Muscle of arm (tissue), 12 donors: Measurements from ENCODE around the gene FAM3D. TPM values are rescaled to one million over a fixed set of nuclear protein-coding genes. Genes with fewer than 3 reads are reported as not detected.

Source experiments
- DNase-seq: peaks from one replicate; pipeline ENCODE4 v3.0.0-alpha.2; 2013
- polyA plus RNA-seq, 12 donors: library from polyadenylated mRNA; unstranded; fragments of 120-200 nt; gene quantifications; one replicate each; pipeline ENCODE4 v1.2.1, GENCODE V29; 2013; ENCODE audit not compliant: insufficient read length in 12 of 12

The FAM3D gene
- polyA plus RNA-seq, 12 donors, result 0.27 to 25.6 (median 4.8) TPM; not detected in 7

DNA sequence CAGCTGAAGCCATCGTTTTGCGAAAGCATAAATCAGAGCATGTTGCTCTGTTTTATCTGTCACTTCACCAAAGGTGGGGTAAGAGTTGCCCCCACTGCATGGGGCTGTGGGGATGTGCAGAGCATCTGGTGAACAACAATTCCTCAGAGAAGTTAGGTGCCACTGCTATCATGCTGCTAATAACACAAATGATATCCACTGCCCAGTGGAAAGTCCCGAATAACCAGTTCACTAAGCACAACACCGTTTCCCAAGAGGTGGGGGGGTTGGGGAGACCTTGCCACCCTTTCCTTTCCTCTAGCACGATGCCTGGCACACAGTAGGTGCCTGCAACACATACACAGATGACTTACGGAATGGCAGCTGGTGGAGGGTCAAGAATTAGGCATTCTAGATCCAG, 38.6 kb downstream of the FAM3D start:
- no peak for DNase-seq

DNA sequence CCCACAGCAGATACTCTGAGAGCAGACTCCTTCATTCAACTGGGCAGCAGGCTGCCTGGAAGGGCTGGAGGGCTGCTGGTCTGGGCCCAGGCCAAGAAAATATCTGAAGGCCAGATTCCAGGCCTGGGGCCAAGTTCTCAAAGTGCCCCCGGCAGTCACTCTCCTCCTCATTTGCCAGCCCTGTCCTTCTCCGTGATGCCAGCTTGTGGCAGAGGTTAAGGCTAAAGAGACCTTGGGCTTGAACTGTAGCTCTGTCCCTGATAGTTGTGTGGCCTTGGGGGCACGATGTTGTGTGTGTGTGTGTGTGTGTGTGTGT, 39.0 kb downstream of the FAM3D start:
- DNase-seq, result peak; percentile 26

DNA sequence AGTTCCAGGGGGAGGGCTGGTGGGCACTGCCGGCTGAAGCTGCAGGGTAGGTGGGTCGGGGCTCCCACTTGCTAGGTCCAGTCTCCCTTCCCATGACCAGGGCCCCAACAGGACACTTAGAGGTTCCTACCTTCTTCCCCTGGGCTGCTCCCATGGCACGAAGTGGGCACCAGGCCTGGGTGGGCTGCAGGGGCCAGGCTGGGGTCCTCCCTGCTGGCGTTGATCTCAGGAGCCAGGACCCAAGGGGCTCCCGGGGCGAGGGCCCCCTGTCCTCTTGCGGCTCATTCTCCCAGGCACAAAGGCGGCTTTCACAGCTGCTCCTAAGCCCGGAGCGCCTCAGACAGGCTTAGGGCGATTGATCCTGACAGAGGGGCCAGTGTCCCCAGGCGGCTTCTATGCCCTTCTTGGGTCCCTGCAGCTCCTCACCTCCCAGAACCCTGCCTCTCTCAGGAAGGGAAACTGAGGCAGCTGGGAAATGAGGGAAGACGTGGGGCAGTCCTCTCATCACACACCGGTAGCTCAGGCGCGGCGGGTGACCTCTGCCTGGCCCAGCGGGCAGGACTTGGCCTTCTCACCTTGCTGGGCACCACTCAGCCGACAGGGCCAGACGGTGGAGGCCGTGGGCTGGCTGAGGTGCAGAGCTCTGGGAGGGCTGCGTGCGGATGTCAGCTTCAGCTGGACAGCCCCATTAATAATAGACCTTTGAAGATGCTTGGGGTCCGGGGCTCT, 39.6 kb downstream of the FAM3D start:
- no peak for DNase-seq

DNA sequence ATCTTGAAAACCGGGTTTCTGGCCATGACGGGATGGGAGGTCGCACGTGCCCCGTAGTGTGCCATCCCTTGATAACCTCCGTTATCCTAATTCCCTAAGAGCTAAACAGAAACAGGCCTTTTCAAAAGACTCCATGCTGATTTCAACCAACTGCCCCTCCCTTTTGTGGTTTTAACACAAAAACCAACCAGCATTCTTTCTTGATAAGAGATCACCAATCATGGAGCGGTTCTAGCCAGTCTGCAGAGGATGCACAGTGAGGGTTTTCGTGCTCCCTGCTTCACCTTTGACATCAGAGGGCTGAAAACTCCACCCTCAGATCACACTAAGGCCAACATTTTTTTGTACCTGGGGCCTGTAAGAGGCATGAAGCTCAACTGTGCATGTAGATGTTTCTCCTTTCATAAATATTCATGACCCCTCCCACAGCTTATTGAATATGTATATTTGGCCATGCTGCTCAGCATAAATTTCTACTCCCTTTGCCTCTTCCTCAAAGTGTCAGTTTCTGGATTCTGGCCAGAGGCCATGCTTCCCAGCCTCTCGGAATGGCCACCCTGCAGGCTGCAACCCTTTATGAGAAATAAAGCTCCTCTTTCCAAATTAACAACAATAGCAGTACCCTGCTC, 41.3 kb downstream of the FAM3D start:
- no peak for DNase-seq

DNA sequence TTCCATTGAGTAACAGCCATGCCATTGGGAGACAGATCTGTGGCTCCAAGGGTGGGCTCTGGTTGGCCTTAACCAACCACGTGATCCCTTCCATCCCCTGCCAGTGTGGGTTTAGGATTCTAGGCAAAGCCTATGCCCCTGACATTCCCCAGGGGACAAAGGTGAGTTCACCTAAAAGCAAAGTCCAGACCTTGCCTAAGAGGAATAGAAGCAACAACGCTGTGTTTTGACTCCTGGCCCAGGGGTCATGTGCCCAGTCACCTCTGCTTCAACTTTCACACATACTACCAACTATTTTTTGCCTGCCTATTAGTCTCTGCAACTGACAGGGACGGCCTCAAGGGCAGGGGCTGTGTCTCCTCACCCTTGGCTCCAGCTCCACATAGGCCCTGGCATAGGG, 42.0 kb downstream of the FAM3D start:
- no peak for DNase-seq

- DNase-seq, result no peak
These were observed 42.6 kb downstream of the FAM3D start for GRCh38 chr3:58623961-58624360.

- no peak for DNase-seq
These were observed 43.1 kb downstream of the FAM3D start for GRCh38 chr3:58623478-58623877.

- DNase-seq, result no peak
These were observed 43.7 kb downstream of the FAM3D start for GRCh38 chr3:58622892-58623291.

GRCh38 chr3:58622436-58622835, 44.1 kb downstream of the FAM3D start:
- DNase-seq, result no peak

- DNase-seq, result no peak
These were observed 45.3 kb downstream of the FAM3D start for GRCh38 chr3:58621086-58621830.

DNA sequence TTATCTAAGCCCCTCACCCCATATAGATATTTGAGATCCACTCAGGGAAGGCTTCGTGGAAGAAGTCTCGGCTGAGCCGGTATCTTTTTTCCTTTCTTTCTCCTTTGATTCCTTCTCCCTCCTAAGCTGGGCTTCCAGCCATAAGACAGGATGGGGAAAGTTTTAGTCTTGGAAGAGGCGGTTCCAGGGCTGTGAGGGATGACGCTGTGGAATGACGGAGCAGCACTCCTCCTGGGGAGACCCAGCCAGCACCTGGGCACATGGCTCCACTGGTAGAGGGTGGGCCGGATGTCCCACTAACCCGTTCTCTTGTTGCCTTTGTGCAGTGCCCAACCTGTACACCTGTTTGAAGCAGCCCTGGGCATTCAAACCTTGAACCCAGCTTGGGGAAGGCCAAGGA, 46.2 kb downstream of the FAM3D start:
- DNase-seq, result peak; percentile 43

DNA sequence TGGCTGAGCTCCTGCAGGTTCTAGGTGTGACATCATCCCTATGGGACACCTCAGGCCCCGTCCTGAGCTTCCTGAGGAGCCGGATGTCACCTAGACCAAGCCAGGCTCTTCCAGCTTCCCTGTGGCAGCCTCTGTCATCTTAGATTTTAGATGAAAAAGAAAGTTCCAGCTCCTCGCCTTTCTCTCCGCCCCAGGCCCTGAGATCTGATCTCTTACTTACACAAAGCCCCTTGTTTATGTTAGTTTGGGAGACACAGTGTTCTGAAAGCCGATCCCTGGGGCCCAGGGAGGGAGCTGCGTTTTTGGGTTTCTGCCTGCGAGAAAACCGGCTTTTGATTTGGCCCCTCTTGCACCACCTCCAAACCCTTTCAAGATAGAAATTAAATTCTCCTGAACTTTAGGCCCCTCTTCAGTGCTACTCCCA, 49.2 kb downstream of the FAM3D start:
- peak; percentile 31 for DNase-seq

DNA sequence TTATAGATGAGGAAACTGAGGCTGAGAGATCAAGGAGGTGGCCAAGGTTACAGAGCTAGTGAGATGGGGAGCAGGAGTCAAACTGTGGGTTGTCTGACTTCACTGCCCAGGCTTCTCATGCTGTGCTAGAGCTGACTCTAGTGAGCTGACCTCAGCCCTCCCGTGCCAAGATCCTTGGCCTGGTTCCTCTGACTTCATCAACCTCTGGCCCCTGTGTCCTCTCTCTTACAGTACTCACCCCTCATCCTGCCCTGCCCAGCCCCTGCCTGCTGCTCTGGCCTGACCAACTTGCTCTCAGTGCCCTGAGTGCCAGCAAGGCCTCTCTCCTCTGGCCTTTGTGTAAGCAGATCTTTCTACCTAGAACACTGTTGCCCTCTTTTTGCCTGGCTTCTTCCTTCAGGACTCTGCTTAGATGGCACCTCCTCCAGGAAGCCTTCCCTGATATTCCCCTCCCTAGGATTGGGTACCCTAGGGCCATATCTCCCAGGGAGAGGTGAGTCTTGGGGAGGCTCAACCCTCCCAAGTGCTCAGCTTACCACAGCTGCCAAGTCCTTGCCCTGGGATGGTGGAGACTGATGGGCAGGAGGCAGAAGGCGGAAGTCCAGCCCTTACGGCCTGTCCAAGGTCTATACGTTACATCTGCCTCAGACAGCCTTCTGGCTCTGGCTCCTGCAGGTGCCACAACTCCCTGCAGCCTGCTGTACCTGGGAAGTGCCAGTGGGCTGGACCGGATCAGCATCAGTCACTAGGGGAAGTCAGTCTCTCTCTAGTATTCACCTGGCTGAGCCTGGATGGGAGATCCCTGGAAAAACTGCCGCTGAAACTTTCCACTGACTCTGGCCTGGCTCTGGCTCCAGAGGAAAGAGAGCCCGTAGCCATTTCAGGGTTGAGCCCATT, 53.1 kb downstream of the FAM3D start:
- no peak for DNase-seq

DNA sequence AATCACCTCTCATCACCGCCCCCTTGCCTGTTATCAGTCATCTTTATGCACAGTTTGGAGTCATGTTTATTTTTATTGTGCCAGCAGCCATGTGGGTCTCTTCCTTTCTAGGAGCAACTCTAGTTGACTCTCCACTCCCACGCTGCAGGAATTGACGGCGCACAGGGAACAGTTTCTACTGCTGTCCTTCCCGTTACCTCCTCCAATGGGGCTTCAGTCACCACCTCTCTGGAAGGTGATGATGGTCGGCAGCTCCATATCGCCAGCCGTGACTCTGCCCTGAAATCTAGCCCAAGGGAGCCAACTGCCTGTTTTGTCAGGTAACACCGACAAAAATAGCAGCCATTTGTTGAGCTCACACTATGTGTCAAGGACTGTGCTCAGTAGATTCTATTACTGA, 53.7 kb downstream of the FAM3D start:
- DNase-seq, result no peak

DNA sequence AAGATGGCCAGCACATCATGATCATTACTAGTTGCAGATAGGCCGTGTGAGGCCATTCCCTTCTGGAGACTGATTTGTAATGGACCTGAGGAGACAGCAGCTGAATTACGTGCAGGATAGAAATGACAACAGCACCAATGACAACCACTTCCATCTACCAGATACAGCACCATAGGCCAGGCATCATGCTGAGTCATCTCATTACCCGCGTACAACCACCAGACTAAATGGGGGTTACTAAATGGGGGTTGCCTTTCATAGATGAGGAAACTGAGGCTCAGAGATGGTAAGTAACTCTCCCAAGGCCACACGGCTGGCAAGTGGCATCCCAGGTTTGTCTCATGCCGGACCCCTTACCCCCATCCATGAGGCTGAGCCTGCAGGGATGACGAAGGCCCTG, 56.6 kb downstream of the FAM3D start:
- DNase-seq, result no peak

DNA sequence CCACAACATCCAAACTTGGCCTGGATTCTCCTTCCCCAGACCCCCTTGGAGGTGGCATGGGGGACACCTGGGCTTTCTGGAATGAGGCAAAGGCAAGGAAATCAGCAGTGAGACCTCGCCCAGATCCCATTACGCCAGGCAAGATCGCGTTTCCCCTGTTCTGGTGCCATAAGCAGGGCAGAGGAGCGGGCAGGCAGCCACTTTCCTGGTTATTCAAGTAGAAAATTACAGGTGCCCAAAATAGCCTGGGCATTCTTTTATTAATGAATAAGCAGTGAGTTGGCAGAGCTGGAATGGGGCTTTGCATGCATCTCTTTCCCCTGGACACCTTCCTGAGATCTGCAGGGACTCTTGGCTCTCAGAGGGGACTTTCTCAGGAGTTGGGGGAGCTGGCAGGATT, 57.9 kb downstream of the FAM3D start:
- DNase-seq, result no peak

DNA sequence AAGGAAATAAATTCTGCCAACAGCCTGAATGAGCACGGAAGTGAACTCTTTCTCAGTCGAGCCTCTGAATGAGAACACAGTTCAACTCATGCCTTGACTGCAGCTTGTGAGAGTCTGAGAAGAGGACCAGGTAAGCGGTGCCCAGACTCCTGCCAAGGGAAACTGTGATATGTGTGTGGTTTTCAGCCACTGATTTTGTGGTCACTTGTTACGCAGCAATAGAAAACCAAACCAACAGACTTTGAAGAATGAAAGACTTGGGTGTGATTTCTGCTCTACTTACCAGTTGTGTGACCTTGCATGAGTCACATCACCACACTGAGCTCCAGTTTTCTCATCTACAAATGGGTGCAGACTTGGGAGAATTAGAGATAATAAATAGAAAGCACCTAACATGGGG, 58.8 kb downstream of the FAM3D start:
- DNase-seq, result no peak

- no peak for DNase-seq
These were observed 59.9 kb downstream of the FAM3D start for GRCh38 chr3:58606693-58607092.

DNA sequence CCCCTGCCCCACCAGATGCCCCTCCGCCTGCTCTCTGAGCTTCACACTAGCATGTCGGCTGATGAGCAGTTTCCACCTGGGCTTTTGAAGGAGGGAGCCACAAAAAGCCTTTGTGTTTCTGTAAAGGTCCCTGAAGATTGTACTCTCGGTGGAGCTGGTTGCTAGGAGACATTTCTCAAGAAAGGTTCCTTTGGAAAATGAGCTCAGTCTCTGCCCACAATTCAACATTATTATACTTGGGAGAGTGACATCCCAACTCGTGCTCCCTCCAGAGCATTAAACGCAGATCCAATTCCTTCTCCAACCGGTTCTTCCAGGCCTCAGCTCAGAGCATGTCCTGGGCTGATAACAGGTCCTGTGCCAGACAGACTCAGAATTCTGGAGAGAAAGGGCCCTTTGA, 62.5 kb downstream of the FAM3D start:
- no peak for DNase-seq

DNA sequence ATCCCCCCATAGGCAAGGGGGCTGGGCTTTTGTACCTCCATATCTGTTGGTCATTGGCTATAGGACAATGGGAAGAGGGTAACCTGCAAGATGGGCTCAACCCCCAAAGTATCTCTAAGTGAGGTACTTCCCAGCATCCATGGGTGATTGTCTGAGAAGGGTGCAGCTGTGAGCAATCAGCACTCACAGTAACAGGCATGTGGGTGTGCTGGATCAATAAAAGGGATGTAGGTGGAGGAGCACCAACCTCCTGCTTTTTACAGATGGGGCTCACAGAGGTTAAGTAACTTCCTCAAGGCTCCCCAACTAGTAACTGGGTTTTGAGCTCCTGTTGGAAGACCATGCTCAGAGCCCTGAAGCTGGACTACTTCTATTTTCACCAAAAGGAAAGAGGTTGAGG, 63.0 kb downstream of the FAM3D start:
- no peak for DNase-seq

GRCh38 chr3:58597770-58598310, 68.7 kb downstream of the FAM3D start:
- no peak for DNase-seq
